WTC11 (cell line): Measurements from ENCODE around the gene GASK1A.

Source experiments
- CTCF ChIP-seq: fragments of 200-600 bp; IDR thresholded peaks from 2 replicates; pipeline ENCODE4 v1.8.0; 2022; ENCODE audit warnings: antibody characterized with exemption
- ELF4 ChIP-seq: sonication (generic); formaldehyde crosslinking; IDR thresholded peaks from 2 replicates; pipeline ENCODE4 v1.8.1; 2022; ENCODE audit warnings: low read depth, mild to moderate bottlenecking, moderate library complexity, missing genetic modification reagents
- HMGA2 ChIP-seq: fragments of 250-450 bp; sonication (Bioruptor Pico); IDR thresholded peaks from 2 replicates; pipeline ENCODE4 v1.4.0; 2021; ENCODE audit warnings: mild to moderate bottlenecking, moderate library complexity
- MAX ChIP-seq: sonication (generic); formaldehyde crosslinking; IDR thresholded peaks from 2 replicates; pipeline ENCODE4 v1.8.0; 2022; ENCODE audit warnings: mild to moderate bottlenecking, missing genetic modification reagents
- PREB ChIP-seq: sonication (generic); formaldehyde crosslinking; IDR thresholded peaks from 2 replicates; pipeline ENCODE4 v1.8.1; 2022; ENCODE audit warnings: mild to moderate bottlenecking, missing genetic modification reagents, moderate library complexity, borderline replicate concordance
- TEAD4 ChIP-seq: sonication (generic); formaldehyde crosslinking; IDR thresholded peaks from 2 replicates; pipeline ENCODE4 v1.8.0; 2022; ENCODE audit warnings: mild to moderate bottlenecking, missing genetic modification reagents
- USF2 ChIP-seq: sonication (generic); formaldehyde crosslinking; IDR thresholded peaks from 2 replicates; pipeline ENCODE4 v1.8.1; 2023; ENCODE audit warnings: mild to moderate bottlenecking, missing genetic modification reagents, moderate library complexity

- no peak for TF ChIP-seq ELF4 (CRISPR knock-in tag)
- TF ChIP-seq MAX: no peak
- no peak for TF ChIP-seq CTCF
- no peak for TF ChIP-seq TEAD4 (CRISPR knock-in tag)
- no peak for TF ChIP-seq HMGA2 (CRISPR knock-in tag)
- no peak for TF ChIP-seq USF2 (CRISPR knock-in tag)
- no peak for TF ChIP-seq PREB (CRISPR knock-in tag)
Measured at GRCh38 chr3:43005253-43005652, 26.1 kb downstream of the GASK1A start.
